ENCODE data around the gene ARHGEF1.

The ARHGEF1 gene

DNA sequence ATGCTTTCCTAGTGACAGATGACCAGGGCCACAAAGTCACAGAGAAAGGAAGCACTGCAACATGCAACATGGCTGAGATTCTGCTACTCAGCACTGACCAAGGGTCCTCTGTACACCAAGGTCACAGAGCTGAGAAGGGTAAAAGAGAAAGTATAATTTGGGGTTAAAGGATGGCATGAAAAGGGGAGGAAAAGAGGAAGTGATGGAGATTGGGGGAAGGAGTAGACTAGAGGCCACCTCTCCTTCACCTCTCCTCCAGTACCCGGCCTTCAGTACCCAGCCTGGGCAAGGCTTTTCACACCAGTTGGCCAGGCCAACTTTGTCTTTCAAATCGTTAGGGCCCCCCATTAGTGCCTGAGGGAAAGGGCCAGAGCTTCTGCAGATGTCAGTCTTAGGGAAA, 29.2 kb upstream of the ARHGEF1 start:
- peaks cover 0 to 6% (median 0%) of the 10 kb centered on the region in 5 experiments for H3K27me3 ChIP-seq (replicated peaks in 2 of 5; ENCODE audit: control insufficient read depth in 4 of 5, insufficient read depth in 5 of 5, low read length in 4 of 5)
- peak in 1 of 3 donors; percentile 16 for DNase-seq
- CTCF ChIA-PET = interaction anchor here (1.2 to 1.8 kb wide), 3 partner anchors 15 to 60 kb away, joined by 3 to 4 read pairs (median 3); no protein-coding TSS in a partner anchor

DNA sequence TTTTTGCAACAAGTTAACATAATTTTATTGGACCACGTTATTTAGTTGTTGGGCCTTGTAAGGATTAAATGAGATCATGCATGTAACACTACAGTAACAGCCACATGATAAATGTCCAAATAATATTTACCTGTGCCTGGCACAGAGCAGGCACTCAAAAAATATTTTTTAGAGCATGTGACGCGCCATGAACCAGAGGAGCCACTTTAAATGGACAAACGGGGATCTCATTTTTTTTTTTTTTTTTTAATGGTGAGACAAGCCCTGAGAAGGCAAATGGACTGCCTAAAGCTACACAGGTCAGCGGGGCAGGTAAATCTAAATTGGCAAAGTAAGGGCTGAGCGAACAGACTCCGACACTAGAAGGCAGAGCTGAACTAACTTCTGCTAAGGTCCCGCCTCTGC, 23.8 kb upstream of the ARHGEF1 start:
- 4% methylated on average over 6 of the region's 8 CpGs for WGBS (ENCODE audit: insufficient coverage)
- peaks cover 3 to 37% (median 28%) of the 10 kb centered on the region in 4 experiments for H3K36me3 ChIP-seq (ENCODE audit: control insufficient read depth in 4 of 4, insufficient read depth in 4 of 4, low read length in 3 of 4)
- POLR2A ChIA-PET = interaction anchor here (0.7 kb wide), 1 partner anchor 24 kb away, joined by 3 read pairs; no protein-coding TSS in a partner anchor
- peaks cover 12 to 47% (median 41%) of the 10 kb centered on the region in 4 experiments for H3K4me1 ChIP-seq (ENCODE audit: control extremely low read depth in 1 of 4, control insufficient read depth in 4 of 4, insufficient read depth in 4 of 4, low read length in 3 of 4)
- CTCF ChIA-PET = interaction anchor here (0.6 to 6.9 kb wide), 13 partner anchors 10 to 1506 kb away, joined by 3 to 48 read pairs (median 5); partner anchors contain the start of genes CD79A and RABAC1
- peak overlapping the region in 6 of 7 experiments; percentile 76 to 98 (median 88) for H3K4me3 ChIP-seq (ENCODE audit: control insufficient read depth in 1 of 7, extremely low read depth in 1 of 7, insufficient read depth in 4 of 7, low read depth in 2 of 7, low read length in 6 of 7)
- H3K27ac ChIP-seq (ENCODE audit: insufficient read depth in 1 of 2, low read depth in 1 of 2, low read length in 2 of 2, poor library complexity in 1 of 2, severe bottlenecking in 2 of 2) = peak overlapping the region in 1 of 2 experiments; percentile 95
- H3K9me3 ChIP-seq (ENCODE audit: control extremely low read depth in 1 of 5, control insufficient read depth in 4 of 5, insufficient read depth in 2 of 5, low read depth in 1 of 5, low read length in 4 of 5) = no peaks in the 10 kb centered on the region
- DNase-seq = no peak
- H3K27me3 ChIP-seq (replicated peaks in 2 of 5; ENCODE audit: control insufficient read depth in 4 of 5, insufficient read depth in 5 of 5, low read length in 4 of 5) = no peaks in the 10 kb centered on the region

More for the DNA sequence above, 29.2 kb upstream of the ARHGEF1 start:
- H3K4me1 ChIP-seq (ENCODE audit: control extremely low read depth in 1 of 4, control insufficient read depth in 4 of 4, insufficient read depth in 4 of 4, low read length in 3 of 4) = peaks cover 0 to 3% (median 0%) of the 10 kb centered on the region in 4 experiments
- no peaks in the 10 kb centered on the region for H3K36me3 ChIP-seq (ENCODE audit: control insufficient read depth in 4 of 4, insufficient read depth in 4 of 4, low read length in 3 of 4)
- H3K9me3 ChIP-seq (ENCODE audit: control extremely low read depth in 1 of 5, control insufficient read depth in 4 of 5, insufficient read depth in 2 of 5, low read depth in 1 of 5, low read length in 4 of 5) = no peaks in the 10 kb centered on the region
- POLR2A ChIA-PET = no interaction called here
- no peak overlapping the region for H3K4me3 ChIP-seq (ENCODE audit: control insufficient read depth in 1 of 7, extremely low read depth in 1 of 7, insufficient read depth in 4 of 7, low read depth in 2 of 7, low read length in 6 of 7)
- H3K27ac ChIP-seq (ENCODE audit: insufficient read depth in 1 of 2, low read depth in 1 of 2, low read length in 2 of 2, poor library complexity in 1 of 2, severe bottlenecking in 2 of 2) = no peak overlapping the region
- WGBS (ENCODE audit: insufficient coverage) = 89% methylated on average over 2 of the region's 2 CpGs

DNA sequence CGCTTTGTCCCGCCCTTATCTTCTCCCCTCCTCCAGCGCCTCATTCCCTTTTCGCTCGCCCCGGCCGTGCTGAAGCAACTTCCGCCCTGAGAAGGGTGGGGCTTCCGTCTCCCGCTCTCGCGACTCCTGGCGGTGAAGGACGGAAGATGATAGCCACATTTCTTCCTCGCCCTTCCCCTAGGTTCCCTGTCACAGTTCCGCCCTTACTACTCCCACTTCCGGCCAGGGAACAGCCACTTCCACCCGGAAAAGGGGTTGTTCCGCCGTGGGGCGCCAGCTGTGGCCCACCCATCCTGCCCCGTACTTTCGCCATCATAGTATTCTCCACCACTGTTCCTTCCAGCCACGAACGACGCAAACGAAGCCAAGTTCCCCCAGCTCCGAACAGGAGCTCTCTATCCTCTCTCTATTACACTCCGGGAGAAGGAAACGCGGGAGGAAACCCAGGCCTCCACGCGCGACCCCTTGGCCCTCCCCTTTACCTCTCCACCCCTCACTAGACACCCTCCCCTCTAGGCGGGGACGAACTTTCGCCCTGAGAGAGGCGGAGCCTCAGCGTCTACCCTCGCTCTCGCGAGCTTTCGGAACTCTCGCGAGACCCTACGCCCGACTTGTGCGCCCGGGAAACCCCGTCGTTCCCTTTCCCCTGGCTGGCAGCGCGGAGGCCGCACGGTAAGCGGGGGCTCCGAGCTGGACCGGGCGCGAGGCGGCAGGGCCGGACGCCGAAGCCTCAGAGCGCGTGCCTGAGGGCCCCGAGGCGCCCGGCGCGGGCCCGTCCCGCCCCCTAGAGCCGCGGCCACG, 23.2 kb upstream of the ARHGEF1 start, which contains the start of gene RPS19:
Gene RPS19, plus strand, starts transcription at position 638 of the 801 bp plus-strand sequence. CDS start 520 bp downstream, outside the sequence.
- ChIA-PET POLR2A (interaction anchor here (0.7 to 1.8 kb wide), 5 partner anchors 11 to 67 kb away, joined by 3 to 8 read pairs (median 3); no protein-coding TSS in a partner anchor), CTCF (interaction anchor here (0.6 to 6.9 kb wide), 14 partner anchors 9 to 1506 kb away, joined by 3 to 48 read pairs (median 5); partner anchors contain the start of genes CD79A and RABAC1)
- Histone ChIP-seq H3K9me3 (ENCODE audit: control extremely low read depth in 1 of 5, control insufficient read depth in 4 of 5, insufficient read depth in 2 of 5, low read depth in 1 of 5, low read length in 4 of 5) (no peaks in the 10 kb centered on the region), H3K27me3 (replicated peaks in 2 of 5; ENCODE audit: control insufficient read depth in 4 of 5, insufficient read depth in 5 of 5, low read length in 4 of 5) (no peaks in the 10 kb centered on the region), H3K4me3 (ENCODE audit: control insufficient read depth in 1 of 7, extremely low read depth in 1 of 7, insufficient read depth in 4 of 7, low read depth in 2 of 7, low read length in 6 of 7) (peak within 1 kb of the TSS; percentile 76 to 98 (median 84)), H3K4me1 (ENCODE audit: control extremely low read depth in 1 of 4, control insufficient read depth in 4 of 4, insufficient read depth in 4 of 4, low read length in 3 of 4) (peaks cover 12 to 52% (median 46%) of the 10 kb centered on the region in 4 experiments), H3K36me3 (ENCODE audit: control insufficient read depth in 4 of 4, insufficient read depth in 4 of 4, low read length in 3 of 4) (peaks cover 9 to 43% (median 34%) of the 10 kb centered on the region in 4 experiments), H3K27ac (ENCODE audit: insufficient read depth in 1 of 2, low read depth in 1 of 2, low read length in 2 of 2, poor library complexity in 1 of 2, severe bottlenecking in 2 of 2) (peak within 1 kb of the TSS; percentile 90 to 95)
- WGBS (ENCODE audit: insufficient coverage) = 0% methylated on average over 56 of the region's 76 CpGs
- peak; percentile 97 to 98 (median 98) for DNase-seq

- H3K4me1 ChIP-seq (ENCODE audit: control extremely low read depth in 1 of 4, control insufficient read depth in 4 of 4, insufficient read depth in 4 of 4, low read length in 3 of 4) = peaks cover 12 to 56% (median 51%) of the 10 kb centered on the region in 4 experiments
- WGBS (ENCODE audit: insufficient coverage) = under 1% methylated on average over 37 of the region's 45 CpGs
- no peaks in the 10 kb centered on the region for H3K27me3 ChIP-seq (replicated peaks in 2 of 5; ENCODE audit: control insufficient read depth in 4 of 5, insufficient read depth in 5 of 5, low read length in 4 of 5)
- H3K9me3 ChIP-seq (ENCODE audit: control extremely low read depth in 1 of 5, control insufficient read depth in 4 of 5, insufficient read depth in 2 of 5, low read depth in 1 of 5, low read length in 4 of 5) = no peaks in the 10 kb centered on the region
- H3K4me3 ChIP-seq (ENCODE audit: control insufficient read depth in 1 of 7, extremely low read depth in 1 of 7, insufficient read depth in 4 of 7, low read depth in 2 of 7, low read length in 6 of 7) = peak overlapping the region; percentile 76 to 98 (median 84)
- DNase-seq = no peak
- POLR2A ChIA-PET = interaction anchor here (0.5 to 1.8 kb wide), 5 partner anchors 10 to 67 kb away, joined by 3 to 8 read pairs (median 4); no protein-coding TSS in a partner anchor
- peak overlapping the region; percentile 90 to 95 for H3K27ac ChIP-seq (ENCODE audit: insufficient read depth in 1 of 2, low read depth in 1 of 2, low read length in 2 of 2, poor library complexity in 1 of 2, severe bottlenecking in 2 of 2)
- CTCF ChIA-PET = interaction anchor here (0.6 to 6.9 kb wide), 8 partner anchors 8 to 97 kb away, joined by 3 to 48 read pairs (median 7); partner anchors contain the start of genes CD79A and RABAC1
- peaks cover 10 to 49% (median 40%) of the 10 kb centered on the region in 4 experiments for H3K36me3 ChIP-seq (ENCODE audit: control insufficient read depth in 4 of 4, insufficient read depth in 4 of 4, low read length in 3 of 4)
Measured at GRCh38 chr19:41860419-41861115, 22.4 kb upstream of the ARHGEF1 start.

GRCh38 chr19:41861116-41861768, 21.7 kb upstream of the ARHGEF1 start:
- H3K4me1 ChIP-seq (ENCODE audit: control extremely low read depth in 1 of 4, control insufficient read depth in 4 of 4, insufficient read depth in 4 of 4, low read length in 3 of 4) = peaks cover 12 to 59% (median 53%) of the 10 kb centered on the region in 4 experiments
- DNase-seq = no peak
- POLR2A ChIA-PET = interaction anchor here (0.5 to 1.8 kb wide), 2 partner anchors 11 to 20 kb away, joined by 4 to 8 read pairs; no protein-coding TSS in a partner anchor
- CTCF ChIA-PET = interaction anchor here (1.9 to 6.9 kb wide), 4 partner anchors 11 to 70 kb away, joined by 6 to 48 read pairs (median 12); partner anchors contain the start of gene CD79A
- H3K36me3 ChIP-seq (ENCODE audit: control insufficient read depth in 4 of 4, insufficient read depth in 4 of 4, low read length in 3 of 4) = peaks cover 10 to 53% (median 42%) of the 10 kb centered on the region in 4 experiments
- peak overlapping the region; percentile 76 to 98 (median 84) for H3K4me3 ChIP-seq (ENCODE audit: control insufficient read depth in 1 of 7, extremely low read depth in 1 of 7, insufficient read depth in 4 of 7, low read depth in 2 of 7, low read length in 6 of 7)
- H3K27me3 ChIP-seq (replicated peaks in 2 of 5; ENCODE audit: control insufficient read depth in 4 of 5, insufficient read depth in 5 of 5, low read length in 4 of 5) = no peaks in the 10 kb centered on the region
- 40% methylated on average over 7 of the region's 9 CpGs for WGBS (ENCODE audit: insufficient coverage)
- peak overlapping the region; percentile 90 to 95 for H3K27ac ChIP-seq (ENCODE audit: insufficient read depth in 1 of 2, low read depth in 1 of 2, low read length in 2 of 2, poor library complexity in 1 of 2, severe bottlenecking in 2 of 2)
- H3K9me3 ChIP-seq (ENCODE audit: control extremely low read depth in 1 of 5, control insufficient read depth in 4 of 5, insufficient read depth in 2 of 5, low read depth in 1 of 5, low read length in 4 of 5) = no peaks in the 10 kb centered on the region

DNA sequence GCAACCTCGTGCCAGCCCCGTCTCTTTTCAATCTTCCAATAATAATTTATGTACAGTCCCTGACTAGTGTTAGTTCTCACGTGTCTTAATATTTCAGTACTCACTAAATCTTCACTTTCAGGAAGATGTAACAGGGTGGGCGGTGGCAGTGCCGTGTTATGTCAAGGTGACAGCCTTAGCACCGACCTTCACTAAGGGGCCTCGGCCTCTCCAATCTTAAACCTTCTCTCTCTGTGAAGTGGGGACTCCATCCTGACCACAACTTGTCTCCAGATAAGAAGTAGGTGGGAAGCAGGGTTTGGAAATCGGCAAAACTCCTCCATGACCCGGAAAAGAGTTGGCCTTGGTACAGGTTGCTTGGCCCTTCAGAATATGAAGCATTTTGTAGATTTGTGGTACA, 21.1 kb upstream of the ARHGEF1 start:
- H3K9me3 ChIP-seq (ENCODE audit: control extremely low read depth in 1 of 5, control insufficient read depth in 4 of 5, insufficient read depth in 2 of 5, low read depth in 1 of 5, low read length in 4 of 5) = no peaks in the 10 kb centered on the region
- H3K27ac ChIP-seq (ENCODE audit: insufficient read depth in 1 of 2, low read depth in 1 of 2, low read length in 2 of 2, poor library complexity in 1 of 2, severe bottlenecking in 2 of 2) = peak overlapping the region; percentile 90 to 95
- 88% methylated on average over 3 of the region's 9 CpGs for WGBS (ENCODE audit: insufficient coverage)
- peak overlapping the region in 3 of 7 experiments; percentile 28 to 98 (median 95) for H3K4me3 ChIP-seq (ENCODE audit: control insufficient read depth in 1 of 7, extremely low read depth in 1 of 7, insufficient read depth in 4 of 7, low read depth in 2 of 7, low read length in 6 of 7)
- peaks cover 11 to 57% (median 44%) of the 10 kb centered on the region in 4 experiments for H3K36me3 ChIP-seq (ENCODE audit: control insufficient read depth in 4 of 4, insufficient read depth in 4 of 4, low read length in 3 of 4)
- no peak for DNase-seq
- ChIA-PET CTCF (interaction anchor here (2.0 to 6.9 kb wide), 3 partner anchors 10 to 89 kb away, joined by 4 to 48 read pairs (median 16); partner anchors contain the start of gene CD79A), POLR2A (no interaction called here)
- no peaks in the 10 kb centered on the region for H3K27me3 ChIP-seq (replicated peaks in 2 of 5; ENCODE audit: control insufficient read depth in 4 of 5, insufficient read depth in 5 of 5, low read length in 4 of 5)
- peaks cover 12 to 62% (median 54%) of the 10 kb centered on the region in 4 experiments for H3K4me1 ChIP-seq (ENCODE audit: control extremely low read depth in 1 of 4, control insufficient read depth in 4 of 4, insufficient read depth in 4 of 4, low read length in 3 of 4)
